ENCODE data around the gene FLOT1. TPM values are rescaled to one million over a fixed set of nuclear protein-coding genes. Genes with fewer than 3 reads are reported as not detected.
A peak's percentile ranks its signal among the peaks of the same experiment; 100 is the strongest.
"Not testable (repeated sequence)": the region's sequence is repeated elsewhere in the genome, so short reads cannot be mapped to it uniquely, and the experiment has no call there.

Gene FLOT1
- total RNA-seq, 1 donor from 2014 or later = 80.3 TPM

- H3K4me3 Mint-ChIP-seq = no peak overlapping the region
- Histone ChIP-seq H3K9me3 (ENCODE audit: low read depth) (no peaks in the 10 kb centered on the region), H3K36me3 (no peaks in the 10 kb centered on the region), H2AFZ (replicated peaks) (no peak overlapping the region), H3K27me3 (no peaks in the 10 kb centered on the region), H3K79me2 (ENCODE audit: low read depth) (no peaks in the 10 kb centered on the region), H3F3A (ENCODE audit: low read depth) (peaks cover 18% of the 10 kb centered on the region), H4K20me1 (ENCODE audit: low read depth) (no peaks in the 10 kb centered on the region), H3K4me3 (no peak overlapping the region), H3K9ac (no peak overlapping the region), H3K27ac (no peak overlapping the region), H3K4me2 (no peak overlapping the region), H3K4me1 (peaks cover 37% of the 10 kb centered on the region)
- peaks cover 8% of the 10 kb centered on the region for H3K27me3 Mint-ChIP-seq (ENCODE audit: insufficient read depth, low read depth)
- peaks cover 75% of the 10 kb centered on the region for H3K4me1 Mint-ChIP-seq
- peaks cover 2% of the 10 kb centered on the region for H3K9me3 Mint-ChIP-seq
- DNase-seq (ENCODE audit: low spot score) = no peak
- no peaks in the 10 kb centered on the region for H3K36me3 Mint-ChIP-seq
- TF ChIP-seq, protein P1, sequence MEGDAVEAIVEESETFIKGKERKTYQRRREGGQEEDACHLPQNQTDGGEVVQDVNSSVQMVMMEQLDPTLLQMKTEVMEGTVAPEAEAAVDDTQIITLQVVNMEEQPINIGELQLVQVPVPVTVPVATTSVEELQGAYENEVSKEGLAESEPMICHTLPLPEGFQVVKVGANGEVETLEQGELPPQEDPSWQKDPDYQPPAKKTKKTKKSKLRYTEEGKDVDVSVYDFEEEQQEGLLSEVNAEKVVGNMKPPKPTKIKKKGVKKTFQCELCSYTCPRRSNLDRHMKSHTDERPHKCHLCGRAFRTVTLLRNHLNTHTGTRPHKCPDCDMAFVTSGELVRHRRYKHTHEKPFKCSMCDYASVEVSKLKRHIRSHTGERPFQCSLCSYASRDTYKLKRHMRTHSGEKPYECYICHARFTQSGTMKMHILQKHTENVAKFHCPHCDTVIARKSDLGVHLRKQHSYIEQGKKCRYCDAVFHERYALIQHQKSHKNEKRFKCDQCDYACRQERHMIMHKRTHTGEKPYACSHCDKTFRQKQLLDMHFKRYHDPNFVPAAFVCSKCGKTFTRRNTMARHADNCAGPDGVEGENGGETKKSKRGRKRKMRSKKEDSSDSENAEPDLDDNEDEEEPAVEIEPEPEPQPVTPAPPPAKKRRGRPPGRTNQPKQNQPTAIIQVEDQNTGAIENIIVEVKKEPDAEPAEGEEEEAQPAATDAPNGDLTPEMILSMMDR (IDR thresholded peaks at IDR 0.05) = no peak
- TF ChIP-seq EZH2phosphoT487 (IDR thresholded peaks at IDR 0.05) = no peak
- TF ChIP-seq EZH2 (IDR thresholded peaks at IDR 0.05) = no peak
- peak overlapping the region; percentile 67 for H3K27ac Mint-ChIP-seq
Measured at GRCh38 chr6:30767944-30768301, 25.4 kb upstream of the FLOT1 start.

GRCh38 chr6:30767158-30767943 is 24.9 kb upstream of the FLOT1 start:
- H3K27ac ChIP-seq = no peak overlapping the region
- H3K27me3 Mint-ChIP-seq (ENCODE audit: insufficient read depth, low read depth) = peaks cover 4% of the 10 kb centered on the region
- H3K9ac ChIP-seq = no peak overlapping the region
- no peaks in the 10 kb centered on the region for H3K9me3 ChIP-seq (ENCODE audit: low read depth)
- DNase-seq (ENCODE audit: low spot score) = no peak
- no peak overlapping the region for H2AFZ ChIP-seq (replicated peaks)
- no peaks in the 10 kb centered on the region for H3K27me3 ChIP-seq
- peaks cover 71% of the 10 kb centered on the region for H3K4me1 Mint-ChIP-seq
- peaks cover 18% of the 10 kb centered on the region for H3F3A ChIP-seq (ENCODE audit: low read depth)
- no peaks in the 10 kb centered on the region for H3K36me3 ChIP-seq
- H3K79me2 ChIP-seq (ENCODE audit: low read depth) = no peaks in the 10 kb centered on the region
- no peak overlapping the region for H3K4me3 ChIP-seq
- H3K4me3 Mint-ChIP-seq = no peak overlapping the region
- H3K36me3 Mint-ChIP-seq = no peaks in the 10 kb centered on the region
- H4K20me1 ChIP-seq (ENCODE audit: low read depth) = no peaks in the 10 kb centered on the region
- TF ChIP-seq EZH2 (IDR thresholded peaks at IDR 0.05) = no peak
- TF ChIP-seq, protein P1 (IDR thresholded peaks at IDR 0.05) = no peak
- no peak for TF ChIP-seq EZH2phosphoT487 (IDR thresholded peaks at IDR 0.05)
- peak overlapping the region; percentile 89 for H3K27ac Mint-ChIP-seq
- H3K4me1 ChIP-seq = peaks cover 37% of the 10 kb centered on the region
- H3K4me2 ChIP-seq = no peak overlapping the region
- H3K9me3 Mint-ChIP-seq = no peaks in the 10 kb centered on the region

GRCh38 chr6:30766461-30767157 is 24.1 kb upstream of the FLOT1 start:
- H3K4me1 ChIP-seq = peaks cover 37% of the 10 kb centered on the region
- H3K4me3 ChIP-seq = no peak overlapping the region
- no peak overlapping the region for H3K4me2 ChIP-seq
- Mint-ChIP-seq H3K4me1 (peaks cover 74% of the 10 kb centered on the region), H3K27ac (peak overlapping the region; percentile 46), H3K36me3 (no peaks in the 10 kb centered on the region), H3K4me3 (peak overlapping the region; percentile 10), H3K9me3 (no peaks in the 10 kb centered on the region), H3K27me3 (ENCODE audit: insufficient read depth, low read depth) (peaks cover 4% of the 10 kb centered on the region)
- no peak overlapping the region for H3K9ac ChIP-seq
- H3K79me2 ChIP-seq (ENCODE audit: low read depth) = no peaks in the 10 kb centered on the region
- no peaks in the 10 kb centered on the region for H3K9me3 ChIP-seq (ENCODE audit: low read depth)
- no peak for TF ChIP-seq EZH2phosphoT487 (IDR thresholded peaks at IDR 0.05)
- TF ChIP-seq, protein P1 (IDR thresholded peaks at IDR 0.05) = no peak
- TF ChIP-seq EZH2 (IDR thresholded peaks at IDR 0.05) = no peak
- H2AFZ ChIP-seq (replicated peaks) = no peak overlapping the region
- no peak for DNase-seq (ENCODE audit: low spot score)
- H3K27ac ChIP-seq = no peak overlapping the region
- H3F3A ChIP-seq (ENCODE audit: low read depth) = peaks cover 18% of the 10 kb centered on the region
- H3K36me3 ChIP-seq = no peaks in the 10 kb centered on the region
- no peaks in the 10 kb centered on the region for H3K27me3 ChIP-seq
- no peaks in the 10 kb centered on the region for H4K20me1 ChIP-seq (ENCODE audit: low read depth)

DNA sequence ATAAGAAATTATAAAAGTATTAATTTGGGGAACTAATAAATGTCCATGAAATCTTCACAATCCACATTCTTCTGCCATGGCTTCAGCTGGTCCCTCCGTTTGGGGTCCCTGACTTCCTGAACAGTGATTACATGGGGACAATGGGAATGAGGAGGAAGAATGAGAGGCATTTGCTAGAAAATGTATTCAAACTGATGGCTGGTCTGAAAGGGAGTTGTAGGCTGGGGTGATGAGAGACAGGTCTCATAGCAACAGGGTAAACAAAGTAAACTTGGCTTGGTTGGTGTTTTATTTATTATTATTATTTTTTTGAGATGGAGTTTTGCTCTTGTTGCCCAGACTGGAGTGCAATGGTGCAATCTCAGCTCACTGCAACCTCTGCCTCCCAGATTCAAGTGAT is 23.0 kb upstream of the FLOT1 start:
- not testable (repeated sequence) for H3K27me3 ChIP-seq; H3K79me2 ChIP-seq (ENCODE audit: low read depth); H3K36me3 ChIP-seq; H3K27me3 Mint-ChIP-seq (ENCODE audit: insufficient read depth, low read depth); H3K9ac ChIP-seq; H3K4me3 Mint-ChIP-seq; H4K20me1 ChIP-seq (ENCODE audit: low read depth); H3K36me3 Mint-ChIP-seq; H3K27ac ChIP-seq; H3K9me3 Mint-ChIP-seq; H3K4me3 ChIP-seq; H2AFZ ChIP-seq (replicated peaks); H3K9me3 ChIP-seq (ENCODE audit: low read depth)
- Histone ChIP-seq H3F3A (ENCODE audit: low read depth) (peaks cover 25% of the 10 kb centered on the region), H3K4me2 (peak overlapping the region; percentile 70), H3K4me1 (peaks cover 37% of the 10 kb centered on the region)
- DNase-seq (ENCODE audit: low spot score) = peak; percentile 52
- Mint-ChIP-seq H3K27ac (peak overlapping the region; percentile 93), H3K4me1 (peaks cover 73% of the 10 kb centered on the region)

DNA sequence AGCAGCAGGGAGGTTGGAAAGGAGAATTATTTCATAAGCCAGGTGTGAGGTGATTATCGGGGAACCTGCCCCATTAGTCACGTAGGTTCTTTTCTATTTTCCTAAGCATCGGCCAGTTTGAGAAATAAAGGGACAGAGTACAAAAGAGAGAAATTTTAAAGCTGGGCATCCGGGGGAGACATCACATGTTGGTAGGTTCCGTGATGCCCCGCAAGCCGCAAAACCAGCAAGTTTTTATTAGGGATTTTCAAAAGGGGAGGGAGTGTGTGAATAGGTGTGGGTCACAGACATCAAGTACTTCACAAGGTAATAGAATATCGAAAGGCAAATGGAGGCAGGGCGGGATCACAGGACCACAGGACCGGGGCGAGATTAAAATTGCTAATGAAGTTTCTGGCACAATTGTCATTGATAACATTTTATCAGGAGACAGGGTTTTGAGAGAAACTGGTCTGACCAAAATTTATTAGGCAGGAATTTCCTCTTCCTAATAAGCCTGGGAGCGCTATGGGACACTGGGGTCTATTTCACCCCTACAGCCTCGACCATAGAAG is 22.1 kb upstream of the FLOT1 start:
- not testable (repeated sequence) for H3K79me2 ChIP-seq (ENCODE audit: low read depth); H4K20me1 ChIP-seq (ENCODE audit: low read depth); H3K27ac ChIP-seq; H3K36me3 ChIP-seq; H2AFZ ChIP-seq (replicated peaks); H3K9me3 ChIP-seq (ENCODE audit: low read depth); H3K9ac ChIP-seq; DNase-seq (ENCODE audit: low spot score); H3K9me3 Mint-ChIP-seq; H3K27me3 ChIP-seq; H3K36me3 Mint-ChIP-seq
- peaks cover 72% of the 10 kb centered on the region for H3K4me1 Mint-ChIP-seq
- peak overlapping the region; percentile 73 for H3K4me3 Mint-ChIP-seq
- peak overlapping the region; percentile 97 for H3K27ac Mint-ChIP-seq
- H3K4me1 ChIP-seq = peaks cover 31% of the 10 kb centered on the region
- H3K4me2 ChIP-seq = peak overlapping the region; percentile 70
- peaks cover 25% of the 10 kb centered on the region for H3F3A ChIP-seq (ENCODE audit: low read depth)
- H3K27me3 Mint-ChIP-seq (ENCODE audit: insufficient read depth, low read depth) = peaks cover 12% of the 10 kb centered on the region
- peak overlapping the region; percentile 7 for H3K4me3 ChIP-seq
